Measurements from ENCODE around the gene CPNE4.

CPNE4 gene

GRCh38 chr3:131811481-131811880, 223.3 kb downstream of the CPNE4 start:
- no peaks in the 10 kb centered on the region for H3K9me3 ChIP-seq (ENCODE audit: control insufficient read depth, low read length)
- no peak overlapping the region for H3K27ac ChIP-seq (ENCODE audit: insufficient read depth, low read depth, low read length, poor library complexity, severe bottlenecking)
- 76 to 96% methylated on average over 1 to 2 of the region's 2 CpGs for WGBS, 2 experiments
- H3K36me3 ChIP-seq (ENCODE audit: control insufficient read depth, insufficient read depth, low read length): no peaks in the 10 kb centered on the region
- peaks cover 3% of the 10 kb centered on the region for H3K4me1 ChIP-seq (ENCODE audit: control insufficient read depth, insufficient read depth, low read length)
- no peaks in the 10 kb centered on the region for H3K27me3 ChIP-seq (ENCODE audit: control insufficient read depth, insufficient read depth, low read length, poor library complexity, severe bottlenecking)
- H3K4me3 ChIP-seq (ENCODE audit: insufficient read depth, low read depth, low read length): no peak overlapping the region

GRCh38 chr3:131807822-131808221, 227.0 kb downstream of the CPNE4 start:
- H3K4me3 ChIP-seq (ENCODE audit: insufficient read depth, low read depth, low read length): no peak overlapping the region
- 92 to 95% methylated on average over 2 to 3 of the region's 3 CpGs for WGBS, 2 experiments
- H3K27ac ChIP-seq (ENCODE audit: insufficient read depth, low read depth, low read length, poor library complexity, severe bottlenecking): no peak overlapping the region
- no peaks in the 10 kb centered on the region for H3K9me3 ChIP-seq (ENCODE audit: control insufficient read depth, low read length)
- peaks cover 3% of the 10 kb centered on the region for H3K4me1 ChIP-seq (ENCODE audit: control insufficient read depth, insufficient read depth, low read length)
- no peaks in the 10 kb centered on the region for H3K27me3 ChIP-seq (ENCODE audit: control insufficient read depth, insufficient read depth, low read length, poor library complexity, severe bottlenecking)
- H3K36me3 ChIP-seq (ENCODE audit: control insufficient read depth, insufficient read depth, low read length): no peaks in the 10 kb centered on the region

- no peaks in the 10 kb centered on the region for H3K27me3 ChIP-seq (ENCODE audit: control insufficient read depth, insufficient read depth, low read length, poor library complexity, severe bottlenecking)
- 88 to 95% methylated on average over 4 of the region's 4 CpGs for WGBS, 2 experiments
- H3K4me3 ChIP-seq (ENCODE audit: insufficient read depth, low read depth, low read length): no peak overlapping the region
- H3K36me3 ChIP-seq (ENCODE audit: control insufficient read depth, insufficient read depth, low read length): no peaks in the 10 kb centered on the region
- H3K4me1 ChIP-seq (ENCODE audit: control insufficient read depth, insufficient read depth, low read length): no peaks in the 10 kb centered on the region
- H3K9me3 ChIP-seq (ENCODE audit: control insufficient read depth, low read length): no peaks in the 10 kb centered on the region
- no peak overlapping the region for H3K27ac ChIP-seq (ENCODE audit: insufficient read depth, low read depth, low read length, poor library complexity, severe bottlenecking)
These were observed 228.1 kb downstream of the CPNE4 start for GRCh38 chr3:131806736-131807135.

GRCh38 chr3:131804565-131805133, 230.2 kb downstream of the CPNE4 start:
- no peaks in the 10 kb centered on the region for H3K4me1 ChIP-seq (ENCODE audit: control insufficient read depth, insufficient read depth, low read length)
- H3K4me3 ChIP-seq (ENCODE audit: insufficient read depth, low read depth, low read length): no peak overlapping the region
- no peaks in the 10 kb centered on the region for H3K36me3 ChIP-seq (ENCODE audit: control insufficient read depth, insufficient read depth, low read length)
- H3K9me3 ChIP-seq (ENCODE audit: control insufficient read depth, low read length): no peaks in the 10 kb centered on the region
- 96 to 97% methylated on average over 3 of the region's 3 CpGs for WGBS, 2 experiments
- H3K27me3 ChIP-seq (ENCODE audit: control insufficient read depth, insufficient read depth, low read length, poor library complexity, severe bottlenecking): no peaks in the 10 kb centered on the region
- H3K27ac ChIP-seq (ENCODE audit: insufficient read depth, low read depth, low read length, poor library complexity, severe bottlenecking): no peak overlapping the region

DNA sequence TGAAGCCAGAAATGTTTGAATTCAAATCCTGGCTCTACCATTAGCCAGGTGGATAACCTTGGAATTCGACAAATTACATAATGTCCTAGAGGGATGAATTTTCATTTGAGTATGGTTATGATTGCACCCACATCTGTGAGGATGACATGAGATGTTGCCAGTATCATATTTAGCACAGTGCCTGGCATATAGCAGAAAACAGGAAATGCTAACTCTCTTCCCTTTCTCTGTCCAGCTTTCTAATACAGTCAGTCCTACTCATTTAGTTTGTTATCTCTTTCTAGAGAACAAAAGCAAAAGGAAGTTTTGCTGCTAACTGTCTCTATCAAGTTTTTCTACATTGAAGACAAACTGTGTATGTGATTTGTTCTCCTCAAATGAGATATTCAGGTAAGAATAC, 231.7 kb downstream of the CPNE4 start:
- Histone ChIP-seq H3K27ac (ENCODE audit: insufficient read depth, low read depth, low read length, poor library complexity, severe bottlenecking) (no peak overlapping the region), H3K36me3 (ENCODE audit: control insufficient read depth, insufficient read depth, low read length) (no peaks in the 10 kb centered on the region), H3K27me3 (ENCODE audit: control insufficient read depth, insufficient read depth, low read length, poor library complexity, severe bottlenecking) (no peaks in the 10 kb centered on the region), H3K4me3 (ENCODE audit: insufficient read depth, low read depth, low read length) (no peak overlapping the region), H3K9me3 (ENCODE audit: control insufficient read depth, low read length) (no peaks in the 10 kb centered on the region), H3K4me1 (ENCODE audit: control insufficient read depth, insufficient read depth, low read length) (no peaks in the 10 kb centered on the region)
- 93 to 96% methylated on average over 1 of the region's 1 CpG for WGBS, 2 experiments

DNA sequence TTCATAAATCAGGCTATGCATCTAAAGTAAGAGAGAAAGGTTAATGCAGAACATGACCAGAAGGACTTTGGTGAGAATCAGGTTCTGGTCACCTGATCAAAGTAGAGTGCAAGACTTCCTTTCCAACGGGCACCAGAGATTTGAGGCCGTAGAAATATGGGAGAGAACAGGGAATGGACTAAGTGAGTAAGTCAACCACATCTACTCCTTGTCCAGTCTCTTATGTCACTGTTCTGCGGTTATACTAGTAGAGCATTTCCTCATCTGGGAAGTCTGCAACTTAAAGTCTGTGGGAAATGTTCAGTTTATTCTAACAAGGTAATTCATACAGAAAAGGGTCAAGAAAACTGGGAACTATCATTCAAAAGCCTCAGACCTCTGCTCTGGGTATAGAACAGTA, 232.8 kb downstream of the CPNE4 start:
- WGBS, 2 experiments: 83 to 93% methylated on average over 3 of the region's 3 CpGs
- Histone ChIP-seq H3K27me3 (ENCODE audit: control insufficient read depth, insufficient read depth, low read length, poor library complexity, severe bottlenecking) (no peaks in the 10 kb centered on the region), H3K4me3 (ENCODE audit: insufficient read depth, low read depth, low read length) (no peak overlapping the region), H3K36me3 (ENCODE audit: control insufficient read depth, insufficient read depth, low read length) (no peaks in the 10 kb centered on the region), H3K4me1 (ENCODE audit: control insufficient read depth, insufficient read depth, low read length) (no peaks in the 10 kb centered on the region), H3K9me3 (ENCODE audit: control insufficient read depth, low read length) (no peaks in the 10 kb centered on the region), H3K27ac (ENCODE audit: insufficient read depth, low read depth, low read length, poor library complexity, severe bottlenecking) (no peak overlapping the region)

- H3K27ac ChIP-seq (ENCODE audit: insufficient read depth, low read depth, low read length, poor library complexity, severe bottlenecking): no peak overlapping the region
- H3K36me3 ChIP-seq (ENCODE audit: control insufficient read depth, insufficient read depth, low read length): no peaks in the 10 kb centered on the region
- WGBS, 2 experiments: 93 to 98% methylated on average over 4 of the region's 4 CpGs
- peaks cover 3% of the 10 kb centered on the region for H3K4me1 ChIP-seq (ENCODE audit: control insufficient read depth, insufficient read depth, low read length)
- H3K9me3 ChIP-seq (ENCODE audit: control insufficient read depth, low read length): no peaks in the 10 kb centered on the region
- no peaks in the 10 kb centered on the region for H3K27me3 ChIP-seq (ENCODE audit: control insufficient read depth, insufficient read depth, low read length, poor library complexity, severe bottlenecking)
- no peak overlapping the region for H3K4me3 ChIP-seq (ENCODE audit: insufficient read depth, low read depth, low read length)
These were observed 233.2 kb downstream of the CPNE4 start for GRCh38 chr3:131801566-131801965.

- Histone ChIP-seq H3K9me3 (ENCODE audit: control insufficient read depth, low read length) (no peaks in the 10 kb centered on the region), H3K4me1 (ENCODE audit: control insufficient read depth, insufficient read depth, low read length) (peaks cover 9% of the 10 kb centered on the region), H3K27ac (ENCODE audit: insufficient read depth, low read depth, low read length, poor library complexity, severe bottlenecking) (no peak overlapping the region), H3K36me3 (ENCODE audit: control insufficient read depth, insufficient read depth, low read length) (no peaks in the 10 kb centered on the region), H3K4me3 (ENCODE audit: insufficient read depth, low read depth, low read length) (no peak overlapping the region), H3K27me3 (ENCODE audit: control insufficient read depth, insufficient read depth, low read length, poor library complexity, severe bottlenecking) (no peaks in the 10 kb centered on the region)
- WGBS, 2 experiments: 90 to 94% methylated on average over 1 of the region's 1 CpG
These were observed 237.0 kb downstream of the CPNE4 start for GRCh38 chr3:131797776-131798175.

- H3K9me3 ChIP-seq (ENCODE audit: control insufficient read depth, low read length): no peaks in the 10 kb centered on the region
- H3K27ac ChIP-seq (ENCODE audit: insufficient read depth, low read depth, low read length, poor library complexity, severe bottlenecking): no peak overlapping the region
- H3K36me3 ChIP-seq (ENCODE audit: control insufficient read depth, insufficient read depth, low read length): no peaks in the 10 kb centered on the region
- no peak overlapping the region for H3K4me3 ChIP-seq (ENCODE audit: insufficient read depth, low read depth, low read length)
- H3K4me1 ChIP-seq (ENCODE audit: control insufficient read depth, insufficient read depth, low read length): peaks cover 9% of the 10 kb centered on the region
- H3K27me3 ChIP-seq (ENCODE audit: control insufficient read depth, insufficient read depth, low read length, poor library complexity, severe bottlenecking): no peaks in the 10 kb centered on the region
- 2 to 10% methylated on average over 4 of the region's 4 CpGs for WGBS, 2 experiments
These were observed 238.1 kb downstream of the CPNE4 start for GRCh38 chr3:131796558-131797198.

DNA sequence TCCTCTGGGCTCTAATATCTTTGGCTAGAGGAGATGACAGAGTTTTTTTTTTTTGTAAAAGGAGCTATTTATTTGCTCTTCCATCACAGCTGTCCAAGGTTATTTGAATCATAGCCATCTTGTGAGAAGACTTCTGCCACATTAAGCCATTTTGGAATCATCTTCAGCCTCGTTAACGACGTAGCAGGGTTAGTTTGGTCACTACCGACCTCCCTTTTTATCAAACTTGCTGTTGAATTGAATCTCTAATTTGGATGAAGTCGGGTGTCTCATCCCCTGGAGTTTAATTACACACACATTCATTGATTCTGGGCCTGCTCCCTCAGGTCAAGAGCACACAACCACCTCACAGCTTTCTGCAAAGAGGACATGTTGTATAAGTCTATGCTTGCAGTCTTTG, 238.7 kb downstream of the CPNE4 start:
- Histone ChIP-seq H3K27me3 (ENCODE audit: control insufficient read depth, insufficient read depth, low read length, poor library complexity, severe bottlenecking) (no peaks in the 10 kb centered on the region), H3K36me3 (ENCODE audit: control insufficient read depth, insufficient read depth, low read length) (no peaks in the 10 kb centered on the region), H3K27ac (ENCODE audit: insufficient read depth, low read depth, low read length, poor library complexity, severe bottlenecking) (no peak overlapping the region), H3K4me3 (ENCODE audit: insufficient read depth, low read depth, low read length) (no peak overlapping the region), H3K9me3 (ENCODE audit: control insufficient read depth, low read length) (no peaks in the 10 kb centered on the region), H3K4me1 (ENCODE audit: control insufficient read depth, insufficient read depth, low read length) (peaks cover 9% of the 10 kb centered on the region)
- 58 to 69% methylated on average over 5 of the region's 5 CpGs for WGBS, 2 experiments

Measured in ectodermal cell (in vitro differentiated cells).